NT2/D1 (cell line): ENCODE measurements around the gene KLK1.

Experiments
- SUZ12 ChIP-seq: IDR thresholded peaks from 2 replicates; pipeline ENCODE4 v1.6.1; 2011; ENCODE audit not compliant: insufficient read length, insufficient read depth; ENCODE audit errors: extremely low read depth
- YY1 ChIP-seq: IDR thresholded peaks from 2 replicates; pipeline ENCODE4 v1.6.1; 2011; ENCODE audit not compliant: insufficient read length, insufficient read depth
- ZNF274 ChIP-seq: IDR thresholded peaks from 2 replicates; pipeline ENCODE4 v1.6.1; 2011; ENCODE audit warnings: mild to moderate bottlenecking, low read depth, low read length

DNA sequence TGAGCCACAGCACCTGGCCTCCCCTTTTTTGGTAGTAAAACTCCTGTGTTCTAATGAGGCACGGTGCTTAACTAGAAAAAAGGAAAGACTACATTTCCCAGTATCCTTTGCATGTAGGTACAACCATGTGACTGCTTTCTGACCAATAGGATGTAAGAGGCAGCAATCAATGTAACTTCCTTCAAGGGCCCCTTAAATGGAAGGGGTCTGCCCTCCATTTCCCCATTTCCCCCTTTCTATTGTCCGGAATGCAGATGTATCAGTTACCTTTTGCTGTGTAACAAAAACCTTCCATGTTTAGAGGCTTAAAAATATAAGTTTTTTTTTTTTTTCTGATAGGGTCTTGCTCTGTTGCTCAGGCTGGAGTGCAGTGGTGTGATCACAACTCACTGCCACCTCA is 51.1 kb downstream of the KLK1 start:
- TF ChIP-seq SUZ12, result no peak
- TF ChIP-seq ZNF274, result no peak
- no peak for TF ChIP-seq YY1
